Keratinocyte (primary cell): ENCODE measurements around the gene RAP1GAP2. TPM values are rescaled to one million over a fixed set of nuclear protein-coding genes. Genes with fewer than 3 reads are reported as not detected.

ENCODE experiments used
- DNase-seq: peaks from one replicate; pipeline ENCODE4 v3.0.0-alpha.2; 2011; ENCODE audit warnings: low read depth, missing footprints, low spot score
- FAIRE-seq: peaks from 2 replicates; lab custom pipeline; 2011; peaks lifted over from hg19 to GRCh38; lab: Jason Lieb, UNC
- H2AFZ ChIP-seq: 2 replicates; pipeline ENCODE4 v1.6.0; 2012; ENCODE audit warnings: low read length, control low read depth, inconsistent platforms; ENCODE audit not compliant: control insufficient read depth
- H3K27ac ChIP-seq: 2 replicates; pipeline ENCODE4 v1.5.1; 2011; ENCODE audit warnings: low read length; ENCODE audit not compliant: control insufficient read depth, insufficient read depth
- H3K27me3 ChIP-seq: 3 replicates; pipeline ENCODE4 v1.6.0; 2011; ENCODE audit warnings: low read length; ENCODE audit not compliant: control insufficient read depth, insufficient read depth; ENCODE audit errors: extremely low read depth
- H3K36me3 ChIP-seq, 2 experiments: 2 replicates in 1 of 2; 3 replicates in 1 of 2; pipeline ENCODE4 v1.5.1; 2011; ENCODE audit warnings: low read length in 2 of 2, mild to moderate bottlenecking in 1 of 2; ENCODE audit not compliant: control insufficient read depth in 2 of 2, insufficient read depth in 2 of 2; ENCODE audit errors: extremely low read depth in 1 of 2
- H3K4me1 ChIP-seq: 3 replicates; pipeline ENCODE4 v1.5.1; 2011; ENCODE audit warnings: low read length; ENCODE audit not compliant: control insufficient read depth, insufficient read depth; ENCODE audit errors: extremely low read depth
- H3K4me2 ChIP-seq: 3 replicates; pipeline ENCODE4 v1.6.0; 2011; ENCODE audit warnings: low read depth, low read length; ENCODE audit not compliant: control insufficient read depth, insufficient read depth; ENCODE audit errors: extremely low read depth
- H3K4me3 ChIP-seq, 3 experiments: fragments of 200-600 bp in 1 of 3; sonication (generic) in 1 of 3; 2 replicates in 2 of 3; 3 replicates in 1 of 3; pipeline ENCODE4 v1.5.1; 2011 to 2016; ENCODE audit warnings: low read length in 3 of 3, mild to moderate bottlenecking in 3 of 3, control low read depth in 2 of 3, inconsistent platforms in 1 of 3, low read depth in 1 of 3, mixed read lengths in 1 of 3, mixed run types in 1 of 3, moderate library complexity in 1 of 3; ENCODE audit not compliant: control insufficient read depth in 2 of 3, insufficient read depth in 2 of 3; ENCODE audit errors: extremely low read depth in 1 of 3
- H3K79me2 ChIP-seq: 2 replicates; pipeline ENCODE4 v1.6.0; 2012; ENCODE audit warnings: low read length; ENCODE audit not compliant: control insufficient read depth, insufficient read depth
- H3K9ac ChIP-seq: 3 replicates; pipeline ENCODE4 v1.6.0; 2011; ENCODE audit warnings: low read length; ENCODE audit not compliant: control insufficient read depth, insufficient read depth; ENCODE audit errors: extremely low read depth
- H3K9me1 ChIP-seq: 3 replicates; pipeline ENCODE4 v1.6.0; 2011; ENCODE audit warnings: low read length; ENCODE audit not compliant: control insufficient read depth, insufficient read depth; ENCODE audit errors: extremely low read depth
- H3K9me3 ChIP-seq: 2 replicates; pipeline ENCODE4 v1.5.1; 2012; ENCODE audit warnings: low read depth, low read length; ENCODE audit not compliant: control insufficient read depth
- H4K20me1 ChIP-seq: 3 replicates; pipeline ENCODE4 v1.6.0; 2011; ENCODE audit warnings: low read length; ENCODE audit not compliant: control insufficient read depth, insufficient read depth; ENCODE audit errors: extremely low read depth
- EZH2 ChIP-seq: IDR thresholded peaks from one replicate; pipeline ENCODE4 v1.6.1; 2012; ENCODE audit warnings: inconsistent platforms, mild to moderate bottlenecking, low read length, moderate library complexity
- dilution Hi-C: fragments of 300-500 bp; cut with MboI; formaldehyde crosslinking; loops from one replicate; pipeline ENCODE4 v1.7.0; 2020; ENCODE audit warnings: low sequenced_read_pairs; ENCODE audit not compliant: extremely low pct_ligation_motif_present
- polyA plus RNA-seq, 5 experiments: library from polyadenylated mRNA; depleted of rRNA in 3 of 5; stranded (reverse) in 3 of 5; stranded (forward) in 1 of 5; unstranded in 1 of 5; fragments of >200 nt; gene quantifications; 1 replicate in 1 of 5; 2 replicates in 3 of 5; 3 replicates in 1 of 5; pipeline versions ENCODE4 v1.2.1 to v1.2.3, GENCODE V29; 2011 to 2012; ENCODE audit warnings: missing spikeins in 2 of 5, low read depth in 1 of 5, low replicate concordance in 1 of 5
- TF ChIP-seq, protein P1 (sequence below), 3 experiments: IDR thresholded peaks in 1 of 3; conservative IDR thresholded peaks in 1 of 3; optimal IDR thresholded peaks in 1 of 3; 2 replicates in 2 of 3; 3 replicates in 1 of 3; pipeline versions ENCODE3 to v1.5.1; 2011; ENCODE audit warnings: low read length in 3 of 3, mild to moderate bottlenecking in 3 of 3, moderate library complexity in 2 of 3, control low read depth in 1 of 3, inconsistent platforms in 1 of 3; ENCODE audit not compliant: insufficient read depth in 2 of 3; ENCODE audit errors: extremely low read depth in 1 of 3

Gene RAP1GAP2
- polyA plus RNA-seq, 1 donor (not counting 4 experiments of a cell fraction or from before 2014, with no cell fraction given) = 13.6 TPM

DNA sequence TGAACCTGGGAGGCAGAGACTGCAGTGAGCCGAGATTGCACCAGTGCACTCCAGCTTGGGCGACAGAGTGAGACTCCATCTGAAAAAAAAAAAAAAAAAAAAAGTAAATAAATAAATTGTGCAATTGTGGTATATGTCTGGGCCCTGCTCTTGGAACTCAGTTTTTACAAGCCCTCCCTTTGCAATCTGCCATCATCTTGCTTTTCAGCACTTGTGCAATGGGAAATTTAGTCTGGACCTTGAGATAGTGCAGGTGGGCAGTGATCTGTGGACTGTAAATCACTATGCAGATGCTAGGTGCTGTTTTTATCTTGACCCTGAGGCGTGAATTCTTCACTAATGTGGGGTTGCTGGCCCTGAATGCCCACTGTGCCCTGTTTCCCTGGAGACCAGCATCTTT is 6.5 kb upstream of the RAP1GAP2 start:
- no peaks in the 10 kb centered on the region for H3K9me3 ChIP-seq
- no peak for TF ChIP-seq EZH2
- TF ChIP-seq, protein P1, sequence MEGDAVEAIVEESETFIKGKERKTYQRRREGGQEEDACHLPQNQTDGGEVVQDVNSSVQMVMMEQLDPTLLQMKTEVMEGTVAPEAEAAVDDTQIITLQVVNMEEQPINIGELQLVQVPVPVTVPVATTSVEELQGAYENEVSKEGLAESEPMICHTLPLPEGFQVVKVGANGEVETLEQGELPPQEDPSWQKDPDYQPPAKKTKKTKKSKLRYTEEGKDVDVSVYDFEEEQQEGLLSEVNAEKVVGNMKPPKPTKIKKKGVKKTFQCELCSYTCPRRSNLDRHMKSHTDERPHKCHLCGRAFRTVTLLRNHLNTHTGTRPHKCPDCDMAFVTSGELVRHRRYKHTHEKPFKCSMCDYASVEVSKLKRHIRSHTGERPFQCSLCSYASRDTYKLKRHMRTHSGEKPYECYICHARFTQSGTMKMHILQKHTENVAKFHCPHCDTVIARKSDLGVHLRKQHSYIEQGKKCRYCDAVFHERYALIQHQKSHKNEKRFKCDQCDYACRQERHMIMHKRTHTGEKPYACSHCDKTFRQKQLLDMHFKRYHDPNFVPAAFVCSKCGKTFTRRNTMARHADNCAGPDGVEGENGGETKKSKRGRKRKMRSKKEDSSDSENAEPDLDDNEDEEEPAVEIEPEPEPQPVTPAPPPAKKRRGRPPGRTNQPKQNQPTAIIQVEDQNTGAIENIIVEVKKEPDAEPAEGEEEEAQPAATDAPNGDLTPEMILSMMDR (optimal IDR thresholded peaks at IDR 0.05 in 1 of 3, IDR thresholded peaks at IDR 0.05 in 1 of 3, conservative IDR thresholded peaks at IDR 0.05 in 1 of 3; ENCODE audit: extremely low read depth in 1 of 3, insufficient read depth in 2 of 3, low read length in 3 of 3) = no peak
- H2AFZ ChIP-seq = no peak overlapping the region
- H3K36me3 ChIP-seq = no peaks in the 10 kb centered on the region
- no peaks in the 10 kb centered on the region for H3K4me1 ChIP-seq
- H3K27ac ChIP-seq = no peak overlapping the region
- dilution Hi-C loops = no loop called here
- H3K4me2 ChIP-seq = no peak overlapping the region
- no peaks in the 10 kb centered on the region for H3K27me3 ChIP-seq
- no peaks in the 10 kb centered on the region for H4K20me1 ChIP-seq
- no peaks in the 10 kb centered on the region for H3K9me1 ChIP-seq
- no peaks in the 10 kb centered on the region for H3K79me2 ChIP-seq
- FAIRE-seq (no peak), DNase-seq (no peak)
- H3K4me3 ChIP-seq = no peak overlapping the region
- no peak overlapping the region for H3K9ac ChIP-seq

DNA sequence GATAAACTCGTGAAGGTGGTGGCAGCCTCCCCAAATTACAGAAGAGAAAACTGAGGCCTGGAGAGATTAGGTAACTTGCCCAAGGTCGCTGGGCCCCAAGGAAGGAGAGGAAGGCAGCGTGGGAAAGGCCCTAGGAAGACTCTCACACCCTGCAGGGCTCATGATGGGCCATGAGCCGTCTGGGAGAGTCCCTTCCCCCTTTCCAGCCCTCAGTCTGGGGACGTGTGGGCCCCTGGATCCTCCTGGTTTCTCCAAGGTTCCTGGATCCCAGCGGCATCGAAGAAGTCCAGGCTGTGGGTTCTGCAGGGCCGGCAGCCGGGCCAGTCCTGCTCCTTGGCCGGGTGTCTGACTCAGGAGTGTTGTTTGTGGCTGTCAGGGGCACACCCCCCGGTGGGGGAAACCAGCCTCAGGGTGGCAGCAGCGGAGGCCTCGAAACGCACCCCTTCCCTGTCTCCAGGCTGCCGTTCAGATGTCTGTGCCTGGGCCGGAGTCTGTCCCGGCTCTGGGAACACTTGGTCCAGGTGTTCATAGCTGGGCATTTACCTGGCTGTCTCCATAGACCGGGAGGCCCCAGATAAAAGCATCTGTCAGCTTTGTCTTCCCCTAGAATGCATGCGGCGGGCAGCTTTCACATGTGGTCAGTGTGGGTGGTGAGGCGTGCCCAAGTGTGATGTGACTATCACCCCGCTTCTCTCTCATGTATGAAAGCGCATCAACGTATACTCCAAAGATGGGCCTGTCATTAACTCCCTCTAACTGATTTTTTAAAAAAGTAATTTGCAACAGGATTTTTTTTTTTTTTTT is 3.7 kb upstream of the RAP1GAP2 start:
- DNase-seq (no peak), FAIRE-seq (no peak)
- dilution Hi-C loops = no loop called here
- no peaks in the 10 kb centered on the region for H3K4me1 ChIP-seq
- no peak overlapping the region for H3K4me3 ChIP-seq
- no peak overlapping the region for H3K4me2 ChIP-seq
- no peak overlapping the region for H3K27ac ChIP-seq
- H3K9me1 ChIP-seq = no peaks in the 10 kb centered on the region
- H3K36me3 ChIP-seq = no peaks in the 10 kb centered on the region
- TF ChIP-seq EZH2 = no peak
- TF ChIP-seq, protein P1 (optimal IDR thresholded peaks at IDR 0.05 in 1 of 3, IDR thresholded peaks at IDR 0.05 in 1 of 3, conservative IDR thresholded peaks at IDR 0.05 in 1 of 3; ENCODE audit: extremely low read depth in 1 of 3, insufficient read depth in 2 of 3, low read length in 3 of 3) = no peak
- no peaks in the 10 kb centered on the region for H3K79me2 ChIP-seq
- H3K9ac ChIP-seq = no peak overlapping the region
- no peaks in the 10 kb centered on the region for H3K9me3 ChIP-seq
- no peak overlapping the region for H2AFZ ChIP-seq
- H3K27me3 ChIP-seq = peaks cover 10% of the 10 kb centered on the region
- H4K20me1 ChIP-seq = no peaks in the 10 kb centered on the region
